ENCODE data around the gene DPYSL5. TPM values are rescaled to one million over a fixed set of nuclear protein-coding genes. Genes with fewer than 3 reads are reported as not detected.

DPYSL5 gene
- total RNA-seq, 2 donors from 2014 or later = not detected

Other genes starting within 250 kb of the DPYSL5 start
- gene CIB4, start 206.8 kb upstream of the DPYSL5 start, total RNA-seq = not detected
- gene KCNK3, start 155.4 kb upstream of the DPYSL5 start, total RNA-seq = not detected
- 10 to 100 TPM in 1 of 2 donors, 1 to 10 TPM in 1; 8.2 to 15.0 TPM for gene SLC35F6, start 83.8 kb upstream of the DPYSL5 start, total RNA-seq
- gene CENPA, start 62.1 kb upstream of the DPYSL5 start, total RNA-seq = 10 to 100 TPM; 24.3 to 36.1 TPM
- gene MAPRE3, start 122.5 kb downstream of the DPYSL5 start, total RNA-seq = 1 to 10 TPM; 3.4 to 4.2 TPM
- 10 to 100 TPM; 73.3 to 81.5 TPM for gene TMEM214, start 184.8 kb downstream of the DPYSL5 start, total RNA-seq
- gene AGBL5, start 203.5 kb downstream of the DPYSL5 start, total RNA-seq = 10 to 100 TPM; 13.1 to 14.3 TPM
- gene OST4, start 223.5 kb downstream of the DPYSL5 start, total RNA-seq = 100 to 1,000 TPM; 286 to 313 TPM
- gene EMILIN1, start 230.5 kb downstream of the DPYSL5 start, total RNA-seq = under 1 TPM; 0.42 to 0.93 TPM
- 10 to 100 TPM in 1 of 2 donors, 1 to 10 TPM in 1; 5.9 to 10.5 TPM for gene KHK, start 238.6 kb downstream of the DPYSL5 start, total RNA-seq